IgD-negative memory B cell (primary cell): Measurements from ENCODE around the gene CTSC. TPM values are rescaled to one million over a fixed set of nuclear protein-coding genes. Genes with fewer than 3 reads are reported as not detected.
A peak's percentile ranks its signal among the peaks of the same experiment; 100 is the strongest.
"Not testable (repeated sequence)": the region's sequence is repeated elsewhere in the genome, so short reads cannot be mapped to it uniquely, and the experiment has no call there.

Source experiments
- H3K27ac Mint-ChIP-seq, 3 donors: one replicate each; pipeline ENCODE4 v1.8.0; 2020 to 2022; ENCODE audit warnings: mild to moderate bottlenecking in 3 of 3, mixed read lengths in 3 of 3, moderate library complexity in 1 of 3
- H3K27me3 Mint-ChIP-seq: one replicate; pipeline ENCODE4 v1.8.0; 2021; ENCODE audit warnings: mixed read lengths
- H3K36me3 Mint-ChIP-seq: one replicate; pipeline ENCODE4 v1.8.0; 2020; ENCODE audit warnings: mild to moderate bottlenecking, mixed read lengths
- H3K4me1 Mint-ChIP-seq, 3 donors: one replicate each; pipeline ENCODE4 v1.8.0; 2020 to 2022; ENCODE audit warnings: mixed read lengths in 3 of 3, mild to moderate bottlenecking in 1 of 3
- H3K4me3 Mint-ChIP-seq, 4 donors: one replicate each; pipeline ENCODE4 v1.8.0; 2020 to 2022; ENCODE audit warnings: mild to moderate bottlenecking in 4 of 4, mixed read lengths in 4 of 4, moderate library complexity in 3 of 4
- H3K9me3 Mint-ChIP-seq, 3 donors: one replicate each; pipeline ENCODE4 v1.8.0; 2020 to 2021; ENCODE audit warnings: mixed read lengths in 3 of 3, mild to moderate bottlenecking in 1 of 3
- polyA plus RNA-seq: library from polyadenylated mRNA; unstranded; fragments of 300-500 nt; fragmentation: Illumina TruSeq; gene quantifications from one replicate; pipeline ENCODE4 v1.2.3, GENCODE V29; 2021

CTSC gene
- polyA plus RNA-seq, 1 donor from 2014 or later, result 58.6 TPM

GRCh38 chr11:88337987-88338668 is 592 bp upstream of the CTSC start:
- H3K4me3 Mint-ChIP-seq, result peak overlapping the region; percentile 95 to 100 (median 99)
- H3K27me3 Mint-ChIP-seq, result no peaks in the 10 kb centered on the region
- H3K36me3 Mint-ChIP-seq, result peaks cover 3% of the 10 kb centered on the region
- H3K9me3 Mint-ChIP-seq, result no peaks in the 10 kb centered on the region
- H3K27ac Mint-ChIP-seq, result peak overlapping the region; percentile 67 to 96 (median 94)
- peaks cover 21 to 39% (median 37%) of the 10 kb centered on the region in 3 donors for H3K4me1 Mint-ChIP-seq

DNA sequence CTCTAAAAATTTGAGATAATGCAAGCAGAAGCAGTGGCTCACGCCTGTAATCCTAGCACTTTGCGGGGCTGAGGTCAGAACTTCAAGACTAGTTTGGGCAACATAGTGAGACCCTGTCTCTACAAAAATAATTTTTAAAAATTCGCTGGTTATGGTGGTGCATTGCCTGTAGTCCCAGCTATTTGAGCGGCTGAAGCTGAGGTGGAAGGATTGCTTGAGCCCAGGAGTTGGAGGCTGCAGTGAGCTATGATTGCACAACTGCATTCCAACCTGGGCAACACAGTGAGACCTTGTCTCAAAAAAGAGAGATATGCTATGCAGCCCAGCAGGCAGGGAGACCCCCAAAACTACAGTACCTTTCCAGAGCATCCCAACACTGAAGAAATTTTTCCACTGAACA is 2.3 kb downstream of the CTSC start:
- peaks cover 9% of the 10 kb centered on the region for H3K36me3 Mint-ChIP-seq
- peak overlapping the region in 2 of 3 donors; percentile 31 for H3K27ac Mint-ChIP-seq

GRCh38 chr11:88333862-88334261 is 3.7 kb downstream of the CTSC start:
- peaks cover 11% of the 10 kb centered on the region for H3K36me3 Mint-ChIP-seq
- H3K4me1 Mint-ChIP-seq, result peaks cover 20 to 45% (median 36%) of the 10 kb centered on the region in 3 donors
- H3K4me3 Mint-ChIP-seq, result no peak overlapping the region
- H3K27ac Mint-ChIP-seq, result no peak overlapping the region
- no peaks in the 10 kb centered on the region for H3K9me3 Mint-ChIP-seq
- no peaks in the 10 kb centered on the region for H3K27me3 Mint-ChIP-seq

More for the DNA sequence above, 2.3 kb downstream of the CTSC start:
- Mint-ChIP-seq H3K9me3 (no peaks in the 10 kb centered on the region), H3K27me3 (no peaks in the 10 kb centered on the region), H3K4me1 (peaks cover 19 to 41% (median 37%) of the 10 kb centered on the region in 3 donors), H3K4me3 (peak overlapping the region; percentile 89 to 100 (median 95))

DNA sequence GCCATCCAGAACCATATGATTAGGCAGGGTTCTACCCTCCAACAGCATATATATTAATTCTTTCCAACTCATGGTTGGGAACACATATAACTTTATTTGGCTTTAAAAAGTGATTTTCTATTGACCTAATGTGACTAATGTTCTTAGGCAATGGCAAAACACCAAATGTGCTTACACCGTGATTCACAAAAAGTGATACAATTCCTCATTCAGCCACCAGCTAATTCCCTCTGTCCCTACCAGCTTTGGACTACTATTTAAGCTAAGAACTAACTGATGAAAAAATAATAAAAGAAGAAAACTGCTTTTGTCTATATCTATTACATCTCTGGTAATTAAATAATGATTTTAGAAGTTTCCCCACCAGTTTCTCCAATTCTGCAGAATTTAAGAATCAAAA is 4.7 kb downstream of the CTSC start:
- peaks cover 11% of the 10 kb centered on the region for H3K36me3 Mint-ChIP-seq
- peaks cover 24 to 45% (median 33%) of the 10 kb centered on the region in 3 donors for H3K4me1 Mint-ChIP-seq
- no peaks in the 10 kb centered on the region for H3K27me3 Mint-ChIP-seq
- H3K27ac Mint-ChIP-seq, result no peak overlapping the region
- no peaks in the 10 kb centered on the region for H3K9me3 Mint-ChIP-seq
- no peak overlapping the region for H3K4me3 Mint-ChIP-seq

GRCh38 chr11:88330826-88331428 is 6.6 kb downstream of the CTSC start:
- H3K27me3 Mint-ChIP-seq, result no peaks in the 10 kb centered on the region
- H3K27ac Mint-ChIP-seq, result no peak overlapping the region
- H3K4me1 Mint-ChIP-seq, result peaks cover 31 to 53% (median 48%) of the 10 kb centered on the region in 3 donors
- peak overlapping the region in 1 of 4 donors; percentile 37 for H3K4me3 Mint-ChIP-seq
- peaks cover 11% of the 10 kb centered on the region for H3K36me3 Mint-ChIP-seq
- H3K9me3 Mint-ChIP-seq, result no peaks in the 10 kb centered on the region

DNA sequence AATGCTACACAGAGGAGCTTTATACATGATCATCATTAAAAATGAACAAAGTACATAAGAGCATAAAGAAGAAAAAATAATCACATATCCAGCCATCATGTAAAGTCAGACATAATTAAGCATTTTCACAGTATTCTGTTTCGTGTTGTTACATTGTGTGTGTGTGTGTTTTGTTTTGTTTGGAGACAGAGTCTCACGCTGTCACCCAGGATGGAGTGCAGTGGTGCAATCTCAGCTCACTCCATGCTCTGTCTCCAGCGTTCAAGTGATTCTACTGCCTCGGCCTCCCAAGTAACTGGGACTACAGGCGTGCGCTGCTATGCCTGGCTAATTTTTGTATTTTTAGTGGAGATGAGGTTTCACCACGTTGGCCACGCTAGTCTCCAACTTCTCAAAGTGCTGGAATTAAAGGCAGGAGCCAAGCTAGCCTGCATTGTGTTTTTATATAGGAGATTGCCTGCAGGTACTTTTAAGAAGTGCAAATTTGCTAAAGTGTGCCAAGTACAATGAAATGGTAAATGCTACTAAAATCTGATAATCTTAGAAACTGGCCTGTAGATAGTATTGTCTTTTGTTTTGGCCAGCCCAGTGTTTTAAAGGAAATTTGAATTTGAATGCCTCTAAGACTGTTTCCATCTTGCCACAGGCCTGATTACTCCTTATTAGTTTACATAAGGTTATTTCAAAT is 7.8 kb downstream of the CTSC start:
- Mint-ChIP-seq H3K4me3 (peak overlapping the region in 1 of 4 donors; percentile 58), H3K9me3 (no peaks in the 10 kb centered on the region), H3K27me3 (no peaks in the 10 kb centered on the region), H3K27ac (no peak overlapping the region), H3K36me3 (peaks cover 11% of the 10 kb centered on the region), H3K4me1 (peaks cover 24 to 44% (median 39%) of the 10 kb centered on the region in 3 donors)

- peaks cover 17% of the 10 kb centered on the region for H3K36me3 Mint-ChIP-seq
- peaks cover 26 to 38% (median 36%) of the 10 kb centered on the region in 3 donors for H3K4me1 Mint-ChIP-seq
- no peaks in the 10 kb centered on the region for H3K9me3 Mint-ChIP-seq
- H3K27ac Mint-ChIP-seq, result no peak overlapping the region
- no peaks in the 10 kb centered on the region for H3K27me3 Mint-ChIP-seq
- H3K4me3 Mint-ChIP-seq, result peak overlapping the region in 1 of 4 donors; percentile 77
These were observed 9.9 kb downstream of the CTSC start for GRCh38 chr11:88327462-88328143.

- Mint-ChIP-seq H3K9me3 (no peaks in the 10 kb centered on the region), H3K4me3 (peak overlapping the region in 1 of 4 donors; percentile 45), H3K4me1 (peaks cover 26 to 43% (median 39%) of the 10 kb centered on the region in 3 donors), H3K36me3 (peaks cover 22% of the 10 kb centered on the region), H3K27ac (no peak overlapping the region), H3K27me3 (no peaks in the 10 kb centered on the region)
These were observed 10.5 kb downstream of the CTSC start for GRCh38 chr11:88327061-88327460.

DNA sequence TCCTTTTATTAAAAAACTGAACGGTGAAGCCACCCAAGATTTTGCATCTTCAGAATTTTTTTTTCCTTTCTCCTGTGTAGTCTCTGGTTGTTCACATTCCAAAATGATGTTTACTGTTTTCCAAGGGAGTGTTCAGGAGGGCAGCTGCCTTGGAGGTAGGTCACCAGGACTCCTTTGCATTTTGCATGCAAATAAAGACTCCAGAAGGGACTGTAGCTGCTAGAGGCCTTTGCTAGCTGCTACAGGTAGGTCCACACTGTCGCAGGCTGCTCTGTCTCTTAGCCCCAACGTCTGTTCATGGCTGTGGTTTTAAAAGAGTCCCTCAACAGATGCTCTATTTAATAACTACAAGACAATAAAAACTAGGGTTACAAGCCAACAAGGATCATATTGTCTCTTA is 11.4 kb downstream of the CTSC start:
- peaks cover 22 to 45% (median 35%) of the 10 kb centered on the region in 3 donors for H3K4me1 Mint-ChIP-seq
- H3K36me3 Mint-ChIP-seq, result peaks cover 25% of the 10 kb centered on the region
- no peak overlapping the region for H3K27ac Mint-ChIP-seq
- no peak overlapping the region for H3K4me3 Mint-ChIP-seq
- H3K27me3 Mint-ChIP-seq, result no peaks in the 10 kb centered on the region
- H3K9me3 Mint-ChIP-seq, result no peaks in the 10 kb centered on the region

GRCh38 chr11:88324562-88325345 is 12.8 kb downstream of the CTSC start:
- peaks cover 24 to 40% (median 36%) of the 10 kb centered on the region in 3 donors for H3K4me1 Mint-ChIP-seq
- peaks cover 22% of the 10 kb centered on the region for H3K36me3 Mint-ChIP-seq
- no peak overlapping the region for H3K4me3 Mint-ChIP-seq
- no peak overlapping the region for H3K27ac Mint-ChIP-seq
- no peaks in the 10 kb centered on the region for H3K27me3 Mint-ChIP-seq
- H3K9me3 Mint-ChIP-seq, result no peaks in the 10 kb centered on the region

- H3K9me3 Mint-ChIP-seq, H3K27me3 Mint-ChIP-seq: not testable (repeated sequence)
- Mint-ChIP-seq H3K27ac (peak overlapping the region in 2 of 3 donors; percentile 20 to 69), H3K4me1 (peaks cover 13 to 29% (median 23%) of the 10 kb centered on the region in 3 donors), H3K36me3 (peaks cover 25% of the 10 kb centered on the region), H3K4me3 (peak overlapping the region in 1 of 4 donors; percentile 33)
These were observed 14.7 kb downstream of the CTSC start for GRCh38 chr11:88322881-88323280.

- peaks cover 4 to 15% (median 11%) of the 10 kb centered on the region in 3 donors for H3K4me1 Mint-ChIP-seq
- not testable (repeated sequence) for H3K4me3 Mint-ChIP-seq, H3K27me3 Mint-ChIP-seq, H3K9me3 Mint-ChIP-seq
- peak overlapping the region in 1 of 3 donors; percentile 64 for H3K27ac Mint-ChIP-seq
- H3K36me3 Mint-ChIP-seq, result peaks cover 26% of the 10 kb centered on the region
These were observed 16.1 kb downstream of the CTSC start for GRCh38 chr11:88321412-88321811.

DNA sequence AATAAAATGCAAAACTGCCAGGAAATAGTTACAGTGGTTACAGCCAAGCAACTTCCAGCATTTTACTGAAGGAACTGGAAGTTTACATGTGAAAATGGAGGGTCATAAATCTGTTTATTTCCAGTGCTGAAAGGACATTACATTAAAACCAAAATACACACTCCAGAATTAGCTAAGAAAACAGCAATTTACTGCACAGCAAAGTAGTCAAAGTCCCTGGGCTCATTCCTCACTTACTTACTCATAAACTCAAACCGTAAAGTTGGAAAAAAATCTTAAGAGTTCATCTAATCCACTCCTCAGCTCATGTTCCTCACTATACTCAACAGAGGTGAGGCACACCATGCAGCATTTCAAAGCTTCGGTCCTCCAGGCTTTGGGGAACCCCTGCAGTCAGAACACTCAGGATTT is 17.4 kb downstream of the CTSC start:
- Mint-ChIP-seq H3K36me3 (peaks cover 30% of the 10 kb centered on the region), H3K27ac (no peak overlapping the region), H3K9me3 (no peaks in the 10 kb centered on the region), H3K4me1 (peaks cover 4 to 15% (median 9%) of the 10 kb centered on the region in 3 donors), H3K27me3 (no peaks in the 10 kb centered on the region), H3K4me3 (no peak overlapping the region)

GRCh38 chr11:88318017-88318416 is 19.5 kb downstream of the CTSC start:
- Mint-ChIP-seq H3K9me3 (no peaks in the 10 kb centered on the region), H3K4me3 (no peak overlapping the region)

More at GRCh38 chr11:88318017-88318416, 19.5 kb downstream of the CTSC start:
- H3K27ac Mint-ChIP-seq, result no peak overlapping the region
- H3K4me1 Mint-ChIP-seq, result peaks cover 2 to 15% (median 9%) of the 10 kb centered on the region in 3 donors
- peaks cover 23% of the 10 kb centered on the region for H3K36me3 Mint-ChIP-seq
- no peaks in the 10 kb centered on the region for H3K27me3 Mint-ChIP-seq
